ENCODE data around the gene PDE1C. TPM values are rescaled to one million over a fixed set of nuclear protein-coding genes. Genes with fewer than 3 reads are reported as not detected.

The PDE1C gene
- total RNA-seq, 1 donor from 2014 or later = 19.2 TPM

- FAIRE-seq (no peak), DNase-seq (ENCODE audit: low spot score in 2 of 2) (no peak)
Measured at GRCh38 chr7:32047801-32048200, 22.4 kb downstream of the PDE1C start.

- no peak for FAIRE-seq
Measured at GRCh38 chr7:32047075-32047474, 23.1 kb downstream of the PDE1C start.

GRCh38 chr7:32045228-32045627 is 25.0 kb downstream of the PDE1C start:
- DNase-seq (ENCODE audit: low spot score in 2 of 2) (no peak), FAIRE-seq (no peak)

More at GRCh38 chr7:32047075-32047474, 23.1 kb downstream of the PDE1C start:
- DNase-seq (ENCODE audit: low spot score in 2 of 2) = no peak

- no peak for DNase-seq (ENCODE audit: low spot score in 2 of 2)
- FAIRE-seq = no peak
Measured at GRCh38 chr7:32044739-32045138, 25.5 kb downstream of the PDE1C start.

GRCh38 chr7:32043688-32044087 is 26.5 kb downstream of the PDE1C start:
- no peak for FAIRE-seq
- DNase-seq (ENCODE audit: low spot score in 2 of 2) = no peak

GRCh38 chr7:32042900-32043299 is 27.3 kb downstream of the PDE1C start:
- DNase-seq (ENCODE audit: low spot score in 2 of 2) (no peak), FAIRE-seq (no peak)

- no peak for DNase-seq (ENCODE audit: low spot score in 2 of 2)
- no peak for FAIRE-seq
Measured at GRCh38 chr7:32039000-32039756, 31.0 kb downstream of the PDE1C start.

GRCh38 chr7:32037650-32038198 is 32.5 kb downstream of the PDE1C start:
- FAIRE-seq (no peak), DNase-seq (ENCODE audit: low spot score in 2 of 2) (no peak)

- DNase-seq (ENCODE audit: low spot score in 2 of 2) = no peak
- FAIRE-seq = no peak
Measured at GRCh38 chr7:32036557-32036956, 33.6 kb downstream of the PDE1C start.

GRCh38 chr7:32034052-32034451 is 36.2 kb downstream of the PDE1C start:
- FAIRE-seq = no peak
- no peak for DNase-seq (ENCODE audit: low spot score in 2 of 2)

GRCh38 chr7:32033006-32033405 is 37.2 kb downstream of the PDE1C start:
- no peak for FAIRE-seq
- DNase-seq (ENCODE audit: low spot score in 2 of 2) = no peak

- no peak for DNase-seq (ENCODE audit: low spot score in 2 of 2)
- FAIRE-seq = no peak
Measured at GRCh38 chr7:32032211-32032610, 38.0 kb downstream of the PDE1C start.

- no peak for DNase-seq (ENCODE audit: low spot score in 2 of 2)
- no peak for FAIRE-seq
Measured at GRCh38 chr7:32030904-32031692, 39.1 kb downstream of the PDE1C start.

GRCh38 chr7:32026083-32026425 is 44.2 kb downstream of the PDE1C start:
- DNase-seq (ENCODE audit: low spot score in 2 of 2) (no peak), FAIRE-seq (no peak)

- no peak for DNase-seq (ENCODE audit: low spot score in 2 of 2)
Measured at GRCh38 chr7:32025381-32026082, 44.7 kb downstream of the PDE1C start.

GRCh38 chr7:32023376-32023775 is 46.8 kb downstream of the PDE1C start:
- FAIRE-seq (no peak), DNase-seq (ENCODE audit: low spot score in 2 of 2) (no peak)

More at GRCh38 chr7:32025381-32026082, 44.7 kb downstream of the PDE1C start:
- no peak for FAIRE-seq

- no peak for FAIRE-seq
- no peak for DNase-seq (ENCODE audit: low spot score in 2 of 2)
Measured at GRCh38 chr7:32022966-32023365, 47.2 kb downstream of the PDE1C start.

- DNase-seq (ENCODE audit: low spot score in 2 of 2) (no peak), FAIRE-seq (no peak)
Measured at GRCh38 chr7:32020551-32021159, 49.6 kb downstream of the PDE1C start.

GRCh38 chr7:32018845-32019578 is 51.2 kb downstream of the PDE1C start:
- FAIRE-seq (no peak), DNase-seq (ENCODE audit: low spot score in 2 of 2) (no peak)

GRCh38 chr7:32015133-32015532 is 55.1 kb downstream of the PDE1C start:
- DNase-seq (ENCODE audit: low spot score in 2 of 2) = no peak
- FAIRE-seq = no peak

All from frontal cortex (tissue), 4 donors.